ENCODE measurements around the gene HNRNPUL1. TPM values are rescaled to one million over a fixed set of nuclear protein-coding genes. Genes with fewer than 3 reads are reported as not detected.
"Not testable (repeated sequence)": the region's sequence is repeated elsewhere in the genome, so short reads cannot be mapped to it uniquely, and the experiment has no call there.

The HNRNPUL1 gene
- total and polyA plus RNA-seq, 3 experiments from 2014 or later, result 100 to 279 (median 270) TPM

GRCh38 chr19:41332468-41332867 is 68.3 kb downstream of the HNRNPUL1 start:
- peaks cover 50% of the 10 kb centered on the region for H3K36me3 ChIP-seq (ENCODE audit: insufficient read depth, low read length)
- Mint-ChIP-seq H3K9me3 (no peaks in the 10 kb centered on the region), H3K36me3 (peaks cover 20 to 76% (median 32%) of the 10 kb centered on the region in 3 donors), H3K27ac (peak overlapping the region in 7 of 8 donors; percentile 14 to 100 (median 59)), H3K4me3 (peak overlapping the region in 4 of 7 donors; percentile 22 to 43 (median 39)), H3K4me1 (peaks cover 47 to 68% (median 60%) of the 10 kb centered on the region in 3 donors), H3K27me3 (peaks cover 0 to 5% of the 10 kb centered on the region in 2 donors)
- ChIA-PET CTCF (interaction anchor here (0.8 to 1.2 kb wide), 2 partner anchors 22 to 68 kb away, joined by 3 read pairs; partner anchors contain the start of gene HNRNPUL1), POLR2A (interaction anchor here (0.6 kb wide), 1 partner anchor 68 kb away, joined by 3 read pairs; the partner anchor contains the start of gene HNRNPUL1)
- H3K4me1 ChIP-seq (ENCODE audit: insufficient read depth, low read length), result peaks cover 40% of the 10 kb centered on the region
- no peak for DNase-seq
- no peak overlapping the region for H3K27ac ChIP-seq (ENCODE audit: low read depth, low read length)
- no peak overlapping the region for H3K4me3 ChIP-seq (ENCODE audit: low read length)
- no peaks in the 10 kb centered on the region for H3K9me3 ChIP-seq (ENCODE audit: low read length)
- H3K27me3 ChIP-seq (ENCODE audit: insufficient read depth, low read length, poor library complexity, severe bottlenecking), result no peaks in the 10 kb centered on the region

GRCh38 chr19:41334793-41335192 is 70.6 kb downstream of the HNRNPUL1 start:
- CTCF ChIA-PET, result interaction anchor here (1.0 to 3.6 kb wide), 3 partner anchors 13 to 27 kb away, joined by 3 to 11 read pairs (median 3); no protein-coding TSS in a partner anchor
- H3K4me1 Mint-ChIP-seq, result peaks cover 40 to 60% (median 50%) of the 10 kb centered on the region in 3 donors

GRCh38 chr19:41335467-41335866 is 71.3 kb downstream of the HNRNPUL1 start:
- Mint-ChIP-seq H3K9me3 (no peaks in the 10 kb centered on the region), H3K4me3 (peak overlapping the region in 1 of 7 donors; percentile 58), H3K36me3 (peaks cover 23 to 82% (median 30%) of the 10 kb centered on the region in 3 donors), H3K27me3 (peaks cover 0 to 2% of the 10 kb centered on the region in 2 donors), H3K27ac (peak overlapping the region in 6 of 8 donors; percentile 45 to 100 (median 63)), H3K4me1 (peaks cover 40 to 57% (median 49%) of the 10 kb centered on the region in 3 donors)
- Histone ChIP-seq H3K36me3 (ENCODE audit: insufficient read depth, low read length) (peaks cover 54% of the 10 kb centered on the region), H3K4me1 (ENCODE audit: insufficient read depth, low read length) (peaks cover 15% of the 10 kb centered on the region), H3K27ac (ENCODE audit: low read depth, low read length) (no peak overlapping the region), H3K27me3 (ENCODE audit: insufficient read depth, low read length, poor library complexity, severe bottlenecking) (no peaks in the 10 kb centered on the region), H3K9me3 (ENCODE audit: low read length) (no peaks in the 10 kb centered on the region), H3K4me3 (ENCODE audit: low read length) (no peak overlapping the region)
- ChIA-PET CTCF (interaction anchor here (1.0 to 3.6 kb wide), 3 partner anchors 12 to 235 kb away, joined by 3 to 11 read pairs (median 3); no protein-coding TSS in a partner anchor), POLR2A (interaction anchor here (0.5 to 1.1 kb wide), 2 partner anchors 11 to 27 kb away, joined by 3 to 8 read pairs; no protein-coding TSS in a partner anchor)
- no peak for DNase-seq

More at GRCh38 chr19:41334793-41335192, 70.6 kb downstream of the HNRNPUL1 start:
- H3K27me3 ChIP-seq (ENCODE audit: insufficient read depth, low read length, poor library complexity, severe bottlenecking), result no peaks in the 10 kb centered on the region
- H3K9me3 ChIP-seq (ENCODE audit: low read length), result no peaks in the 10 kb centered on the region
- H3K4me1 ChIP-seq (ENCODE audit: insufficient read depth, low read length), result peaks cover 22% of the 10 kb centered on the region
- POLR2A ChIA-PET, result no interaction called here
- Mint-ChIP-seq H3K27ac (peak overlapping the region in 6 of 8 donors; percentile 21 to 100 (median 58)), H3K36me3 (peaks cover 23 to 81% (median 30%) of the 10 kb centered on the region in 3 donors), H3K9me3 (no peaks in the 10 kb centered on the region), H3K4me3 (peak overlapping the region in 2 of 7 donors; percentile 32 to 58), H3K27me3 (peaks cover 0 to 2% of the 10 kb centered on the region in 2 donors)
- H3K4me3 ChIP-seq (ENCODE audit: low read length), result no peak overlapping the region
- no peak for DNase-seq
- no peak overlapping the region for H3K27ac ChIP-seq (ENCODE audit: low read depth, low read length)
- peaks cover 50% of the 10 kb centered on the region for H3K36me3 ChIP-seq (ENCODE audit: insufficient read depth, low read length)

- H3K36me3 Mint-ChIP-seq, result peaks cover 14 to 81% (median 27%) of the 10 kb centered on the region in 3 donors
- H3K27me3 Mint-ChIP-seq, result no peaks in the 10 kb centered on the region
- Histone ChIP-seq H3K27me3 (ENCODE audit: insufficient read depth, low read length, poor library complexity, severe bottlenecking) (no peaks in the 10 kb centered on the region), H3K27ac (ENCODE audit: low read depth, low read length) (no peak overlapping the region), H3K9me3 (ENCODE audit: low read length) (no peaks in the 10 kb centered on the region), H3K36me3 (ENCODE audit: insufficient read depth, low read length) (peaks cover 52% of the 10 kb centered on the region), H3K4me1 (ENCODE audit: insufficient read depth, low read length) (peaks cover 35% of the 10 kb centered on the region), H3K4me3 (ENCODE audit: low read length) (no peak overlapping the region)
- CTCF ChIA-PET, result interaction anchor here (2.2 kb wide), 1 partner anchor 13 kb away, joined by 7 read pairs; the partner anchor contains the start of gene TGFB1
- peak overlapping the region in 5 of 8 donors; percentile 55 to 100 (median 82) for H3K27ac Mint-ChIP-seq
- peak overlapping the region in 2 of 7 donors; percentile 60 to 65 for H3K4me3 Mint-ChIP-seq
- H3K4me1 Mint-ChIP-seq, result peaks cover 43 to 59% (median 48%) of the 10 kb centered on the region in 3 donors
- no peak for DNase-seq
- POLR2A ChIA-PET, result interaction anchor here (0.6 to 0.7 kb wide), 2 partner anchors 8 to 135 kb away, joined by 5 to 10 read pairs; no protein-coding TSS in a partner anchor
- H3K9me3 Mint-ChIP-seq, result no peaks in the 10 kb centered on the region
Observed at GRCh38 chr19:41339936-41340335, 75.8 kb downstream of the HNRNPUL1 start.

GRCh38 chr19:41341669-41342490 is 77.7 kb downstream of the HNRNPUL1 start:
- CTCF ChIA-PET, result interaction anchor here (1.1 to 1.7 kb wide), 2 partner anchors 10 to 13 kb away, joined by 3 to 4 read pairs; no protein-coding TSS in a partner anchor
- no peaks in the 10 kb centered on the region for H3K27me3 Mint-ChIP-seq
- peaks cover 17 to 82% (median 23%) of the 10 kb centered on the region in 3 donors for H3K36me3 Mint-ChIP-seq
- H3K27ac ChIP-seq (ENCODE audit: low read depth, low read length), result no peak overlapping the region
- POLR2A ChIA-PET, result interaction anchor here (0.6 to 1.3 kb wide), 4 partner anchors 9 to 64 kb away, joined by 3 to 6 read pairs (median 4); no protein-coding TSS in a partner anchor
- peak overlapping the region; percentile 26 for H3K4me3 ChIP-seq (ENCODE audit: low read length)
- peak overlapping the region; percentile 57 to 100 (median 86) for H3K27ac Mint-ChIP-seq
- H3K4me1 Mint-ChIP-seq, result peaks cover 46 to 63% (median 53%) of the 10 kb centered on the region in 3 donors
- H3K9me3 ChIP-seq (ENCODE audit: low read length), result no peaks in the 10 kb centered on the region
- peak overlapping the region; percentile 39 to 79 (median 68) for H3K4me3 Mint-ChIP-seq
- H3K27me3 ChIP-seq (ENCODE audit: insufficient read depth, low read length, poor library complexity, severe bottlenecking), result no peaks in the 10 kb centered on the region
- H3K9me3 Mint-ChIP-seq, result no peaks in the 10 kb centered on the region
- peaks cover 55% of the 10 kb centered on the region for H3K36me3 ChIP-seq (ENCODE audit: insufficient read depth, low read length)
- peak in 1 of 5 donors; percentile 24 for DNase-seq
- peaks cover 47% of the 10 kb centered on the region for H3K4me1 ChIP-seq (ENCODE audit: insufficient read depth, low read length)

- Mint-ChIP-seq H3K4me1 (peaks cover 48 to 70% (median 60%) of the 10 kb centered on the region in 3 donors), H3K27ac (peak overlapping the region in 6 of 8 donors; percentile 29 to 100 (median 80)), H3K36me3 (peaks cover 21 to 79% (median 24%) of the 10 kb centered on the region in 3 donors), H3K27me3 (no peaks in the 10 kb centered on the region), H3K9me3 (no peaks in the 10 kb centered on the region), H3K4me3 (peak overlapping the region in 4 of 7 donors; percentile 38 to 59 (median 52))
- Histone ChIP-seq H3K4me3 (ENCODE audit: low read length) (no peak overlapping the region), H3K27ac (ENCODE audit: low read depth, low read length) (no peak overlapping the region), H3K36me3 (ENCODE audit: insufficient read depth, low read length) (peaks cover 60% of the 10 kb centered on the region), H3K27me3 (ENCODE audit: insufficient read depth, low read length, poor library complexity, severe bottlenecking) (no peaks in the 10 kb centered on the region), H3K9me3 (ENCODE audit: low read length) (no peaks in the 10 kb centered on the region), H3K4me1 (ENCODE audit: insufficient read depth, low read length) (peaks cover 58% of the 10 kb centered on the region)
- ChIA-PET CTCF (no interaction called here), POLR2A (interaction anchor here (0.7 to 0.8 kb wide), 2 partner anchors 9 to 15 kb away, joined by 3 to 9 read pairs; no protein-coding TSS in a partner anchor)
- DNase-seq, result no peak
Observed at GRCh38 chr19:41344162-41344561, 80.0 kb downstream of the HNRNPUL1 start.

GRCh38 chr19:41346916-41347315 is 82.7 kb downstream of the HNRNPUL1 start:
- not testable (repeated sequence) for H3K9me3 Mint-ChIP-seq; DNase-seq; H3K27me3 ChIP-seq (ENCODE audit: insufficient read depth, low read length, poor library complexity, severe bottlenecking); H3K9me3 ChIP-seq (ENCODE audit: low read length); H3K27ac ChIP-seq (ENCODE audit: low read depth, low read length); H3K27me3 Mint-ChIP-seq; H3K4me3 ChIP-seq (ENCODE audit: low read length)
- Mint-ChIP-seq H3K4me3 (peak overlapping the region in 3 of 7 donors; percentile 19 to 54 (median 34)), H3K27ac (peak overlapping the region in 4 of 8 donors; percentile 68 to 100 (median 85)), H3K4me1 (peaks cover 49 to 73% (median 64%) of the 10 kb centered on the region in 3 donors), H3K36me3 (peaks cover 17 to 77% (median 17%) of the 10 kb centered on the region in 3 donors)
- ChIA-PET CTCF (interaction anchor here (1.2 to 2.8 kb wide), 5 partner anchors 10 to 143 kb away, joined by 3 to 11 read pairs (median 6); no protein-coding TSS in a partner anchor), POLR2A (interaction anchor here (0.6 kb wide), 1 partner anchor 18 kb away, joined by 3 read pairs; no protein-coding TSS in a partner anchor)
- peaks cover 73% of the 10 kb centered on the region for H3K4me1 ChIP-seq (ENCODE audit: insufficient read depth, low read length)
- peaks cover 41% of the 10 kb centered on the region for H3K36me3 ChIP-seq (ENCODE audit: insufficient read depth, low read length)

Data from CD8-positive, alpha-beta memory T cell (primary cell).